Activated CD4-positive, alpha-beta T cell treated with anti-CD3 and anti-CD28 coated beads, Interleukin-2, amount 10 ng/mL, durations not matched to agents 7 days and 5 days (primary cell): ENCODE measurements around the gene KPNA3. TPM values are rescaled to one million over a fixed set of nuclear protein-coding genes. Genes with fewer than 3 reads are reported as not detected.

Source experiments
- CTCF ChIA-PET: fragments of 350-600 bp; sonication (Branson Sonifier 250); formaldehyde crosslinking; loops from one replicate; lab custom pipeline; 2021; ENCODE audit warnings: antibody characterized with exemption; lab: Charles Lee
- POLR2A ChIA-PET: fragments of 350-600 bp; sonication (Branson Sonifier 250); formaldehyde crosslinking; loops from one replicate; lab custom pipeline; 2021; ENCODE audit warnings: antibody characterized with exemption; lab: Charles Lee
- DNase-seq: peaks from one replicate; pipeline ENCODE4 v3.0.0-alpha.2; 2020
- H3K27ac Mint-ChIP-seq: one replicate; pipeline ENCODE4 v1.8.0; 2021; ENCODE audit warnings: mild to moderate bottlenecking, moderate library complexity, mixed read lengths
- H3K27me3 Mint-ChIP-seq: one replicate; pipeline ENCODE4 v1.8.0; 2021; ENCODE audit warnings: mixed read lengths
- H3K36me3 Mint-ChIP-seq: one replicate; pipeline ENCODE4 v1.8.0; 2021; ENCODE audit warnings: low read depth, mixed read lengths
- H3K4me1 Mint-ChIP-seq: one replicate; pipeline ENCODE4 v1.8.0; 2021; ENCODE audit warnings: mixed read lengths
- H3K4me3 Mint-ChIP-seq: one replicate; pipeline ENCODE4 v1.8.0; 2021; ENCODE audit warnings: mild to moderate bottlenecking, moderate library complexity, mixed read lengths
- H3K9me3 Mint-ChIP-seq: one replicate; pipeline ENCODE4 v1.8.0; 2021; ENCODE audit warnings: mixed read lengths
- total RNA-seq, 2 experiments: library from RNA; stranded (reverse); gene quantifications; one replicate each; pipeline ENCODE4 v1.2.3, GENCODE V29; 2021

KPNA3 gene
- total RNA-seq, 2 experiments from 2014 or later, result 34.2 to 41.6 TPM

DNA sequence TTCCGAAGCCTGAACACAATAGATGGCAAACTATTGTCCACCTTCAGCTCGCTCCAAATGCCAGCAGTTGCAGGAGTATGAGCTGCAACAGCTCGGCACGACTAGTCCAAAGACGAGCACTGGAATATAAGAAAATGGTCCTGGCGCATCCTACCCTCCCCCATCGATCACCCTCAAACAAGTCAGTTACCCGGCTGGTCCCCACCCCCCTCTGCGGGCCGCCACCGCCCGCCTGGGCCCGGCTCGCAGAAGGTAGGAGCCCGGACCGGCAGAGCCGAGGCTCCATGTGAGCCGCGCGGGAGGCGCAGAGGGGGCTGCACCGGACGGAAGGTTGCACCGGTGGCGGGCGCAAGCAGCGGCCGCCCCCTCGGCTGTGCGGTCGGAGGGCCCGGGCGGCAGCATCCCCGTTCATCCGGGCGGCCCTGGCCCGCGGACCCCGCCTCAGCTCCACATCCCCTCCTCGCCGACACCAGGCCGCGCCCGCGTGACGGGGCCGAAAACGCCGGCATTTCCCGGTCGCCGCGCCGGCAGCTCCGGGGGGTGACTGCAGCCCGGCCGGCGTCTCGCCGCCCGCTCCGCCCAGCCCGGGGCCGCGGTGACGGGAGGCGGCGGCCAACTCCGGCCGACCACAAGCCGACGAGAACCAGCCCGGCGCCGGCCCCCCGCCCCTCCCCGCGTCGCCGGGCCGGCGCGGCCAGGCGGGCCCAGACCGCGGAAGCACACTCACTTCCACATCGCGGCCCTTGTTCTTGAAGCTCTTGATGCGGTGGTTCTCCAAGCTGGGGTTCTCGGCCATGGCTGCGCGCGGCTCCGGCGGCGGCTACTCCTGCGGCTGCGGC lies 552 bp downstream of the KPNA3 start:
- H3K27ac Mint-ChIP-seq, result peak overlapping the region; percentile 98
- DNase-seq, result peak; percentile 53

GRCh38 chr13:49791315-49791710 lies 1.2 kb downstream of the KPNA3 start:
- POLR2A ChIA-PET, result no interaction called here
- Mint-ChIP-seq H3K4me1 (peaks cover 41% of the 10 kb centered on the region), H3K36me3 (peaks cover 12% of the 10 kb centered on the region), H3K27ac (peak overlapping the region; percentile 97), H3K4me3 (peak overlapping the region; percentile 95), H3K9me3 (no peaks in the 10 kb centered on the region), H3K27me3 (no peaks in the 10 kb centered on the region)
- CTCF ChIA-PET, result interaction anchor here (1.1 to 3.8 kb wide), 2 partner anchors 8 to 11 kb away, joined by 3 to 21 read pairs; no protein-coding TSS in a partner anchor
- DNase-seq, result peak; percentile 38

More for the DNA sequence above, 552 bp downstream of the KPNA3 start:
- ChIA-PET CTCF (interaction anchor here (1.1 to 3.8 kb wide), 2 partner anchors 8 to 12 kb away, joined by 3 to 21 read pairs; no protein-coding TSS in a partner anchor), POLR2A (interaction anchor here (0.5 kb wide), 1 partner anchor 1476 kb away, joined by 4 read pairs; no protein-coding TSS in a partner anchor)
- H3K36me3 Mint-ChIP-seq, result peaks cover 12% of the 10 kb centered on the region
- H3K4me1 Mint-ChIP-seq, result peaks cover 35% of the 10 kb centered on the region
- H3K9me3 Mint-ChIP-seq, result no peaks in the 10 kb centered on the region
- peak overlapping the region; percentile 95 for H3K4me3 Mint-ChIP-seq
- no peaks in the 10 kb centered on the region for H3K27me3 Mint-ChIP-seq

DNA sequence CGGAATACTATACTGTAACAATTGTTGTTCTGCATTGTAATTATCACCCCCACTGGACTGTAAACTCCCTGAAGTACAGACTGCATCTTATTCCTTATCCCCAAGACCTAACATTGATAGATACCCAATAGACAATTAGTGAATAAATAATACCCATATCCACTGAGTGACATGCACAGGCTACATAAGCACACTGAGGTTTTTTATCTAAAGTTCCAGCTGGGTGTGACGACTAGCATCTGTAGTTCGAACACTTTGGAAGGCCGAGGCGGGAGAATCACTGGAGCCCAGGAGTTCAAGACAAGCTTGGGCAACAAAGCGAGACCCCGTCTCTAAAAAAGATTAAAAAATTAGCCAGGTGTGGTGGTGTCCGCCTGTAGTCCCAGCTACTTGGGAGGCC lies 2.5 kb downstream of the KPNA3 start:
- H3K9me3 Mint-ChIP-seq, result no peaks in the 10 kb centered on the region
- POLR2A ChIA-PET, result no interaction called here
- CTCF ChIA-PET, result interaction anchor here (3.8 kb wide), 1 partner anchor 10 kb away, joined by 21 read pairs; no protein-coding TSS in a partner anchor
- H3K27me3 Mint-ChIP-seq, result no peaks in the 10 kb centered on the region
- peaks cover 12% of the 10 kb centered on the region for H3K36me3 Mint-ChIP-seq
- H3K4me3 Mint-ChIP-seq, result no peak overlapping the region
- no peak overlapping the region for H3K27ac Mint-ChIP-seq
- no peak for DNase-seq
- peaks cover 41% of the 10 kb centered on the region for H3K4me1 Mint-ChIP-seq

DNA sequence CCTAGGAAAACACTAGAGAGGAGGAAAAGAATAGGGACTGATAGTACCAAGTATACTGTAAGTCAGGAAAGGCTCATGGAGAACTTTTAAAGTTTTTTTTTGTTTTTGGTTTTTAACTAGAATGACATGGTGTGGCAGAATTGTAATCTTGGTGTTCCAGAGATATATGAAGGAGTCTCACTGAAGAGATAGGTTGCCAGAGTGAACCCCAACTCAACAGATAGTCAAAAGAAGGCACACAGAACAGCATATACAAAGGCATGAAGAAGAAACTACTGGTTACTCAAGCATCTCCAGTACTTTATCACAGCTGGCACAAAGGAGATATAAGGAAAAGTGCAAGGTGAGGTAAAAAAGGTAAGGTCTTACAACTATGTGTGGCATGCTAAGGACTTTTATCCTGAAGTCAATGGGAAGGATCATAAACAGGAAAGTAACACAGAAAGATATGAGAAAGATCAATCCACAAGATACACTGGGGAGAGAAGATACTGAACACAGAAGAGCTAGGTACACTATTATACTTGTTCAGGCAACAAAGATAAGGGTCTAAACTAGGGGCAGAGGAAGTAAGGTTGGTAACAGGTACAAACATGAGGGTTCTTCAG lies 6.0 kb downstream of the KPNA3 start:
- H3K4me1 Mint-ChIP-seq, result peaks cover 38% of the 10 kb centered on the region
- no peaks in the 10 kb centered on the region for H3K9me3 Mint-ChIP-seq
- H3K4me3 Mint-ChIP-seq, result no peak overlapping the region
- peaks cover 12% of the 10 kb centered on the region for H3K36me3 Mint-ChIP-seq
- POLR2A ChIA-PET, result no interaction called here
- H3K27ac Mint-ChIP-seq, result no peak overlapping the region
- no peak for DNase-seq
- CTCF ChIA-PET, result no interaction called here
- H3K27me3 Mint-ChIP-seq, result no peaks in the 10 kb centered on the region

DNA sequence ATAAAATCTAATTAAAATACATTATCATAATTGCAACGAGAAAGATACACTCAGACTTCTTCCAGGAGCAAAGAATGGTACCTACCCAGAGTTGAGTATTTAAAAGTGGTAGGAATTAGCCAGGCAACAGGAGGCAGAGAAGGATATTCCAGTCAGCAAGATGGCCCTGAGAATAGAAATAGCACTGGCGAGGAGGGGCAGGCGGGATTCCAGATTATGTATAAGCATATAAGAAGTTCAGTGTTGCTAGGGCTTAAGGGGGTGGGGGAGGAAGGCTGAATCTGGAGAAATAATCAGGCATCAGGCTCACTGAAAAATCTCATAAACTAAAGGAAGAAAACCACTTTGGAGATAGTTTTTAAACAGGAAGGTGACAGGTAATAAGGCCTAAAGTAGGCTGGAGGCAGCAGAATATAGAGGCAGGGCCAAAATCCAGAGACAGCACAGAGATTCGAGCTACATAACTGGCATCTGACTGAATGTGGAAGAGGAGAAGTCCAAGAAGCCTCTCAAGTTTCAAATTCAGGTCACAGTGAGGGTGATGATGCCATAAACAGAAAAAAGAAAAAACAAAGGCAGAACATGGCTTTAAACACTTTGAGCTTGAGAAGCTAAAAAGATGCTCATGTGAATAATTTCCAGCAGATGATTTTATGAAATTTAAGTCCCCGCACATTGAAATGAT lies 7.5 kb downstream of the KPNA3 start:
- Mint-ChIP-seq H3K36me3 (peaks cover 12% of the 10 kb centered on the region), H3K27ac (no peak overlapping the region), H3K4me1 (peaks cover 24% of the 10 kb centered on the region)

GRCh38 chr13:49783865-49784264 lies 8.6 kb downstream of the KPNA3 start:
- ChIA-PET POLR2A (no interaction called here), CTCF (interaction anchor here (0.5 to 1.5 kb wide), 4 partner anchors 8 to 1395 kb away, joined by 3 to 4 read pairs (median 3); partner anchors contain the start of gene KPNA3)
- Mint-ChIP-seq H3K36me3 (peaks cover 2% of the 10 kb centered on the region), H3K27me3 (no peaks in the 10 kb centered on the region), H3K4me3 (no peak overlapping the region), H3K27ac (no peak overlapping the region), H3K9me3 (no peaks in the 10 kb centered on the region), H3K4me1 (peaks cover 16% of the 10 kb centered on the region)
- no peak for DNase-seq

More for the DNA sequence above, 7.5 kb downstream of the KPNA3 start:
- ChIA-PET POLR2A (no interaction called here), CTCF (interaction anchor here (1.1 kb wide), 1 partner anchor 10 kb away, joined by 3 read pairs; no protein-coding TSS in a partner anchor)
- no peak for DNase-seq
- Mint-ChIP-seq H3K27me3 (no peaks in the 10 kb centered on the region), H3K9me3 (no peaks in the 10 kb centered on the region), H3K4me3 (no peak overlapping the region)

DNA sequence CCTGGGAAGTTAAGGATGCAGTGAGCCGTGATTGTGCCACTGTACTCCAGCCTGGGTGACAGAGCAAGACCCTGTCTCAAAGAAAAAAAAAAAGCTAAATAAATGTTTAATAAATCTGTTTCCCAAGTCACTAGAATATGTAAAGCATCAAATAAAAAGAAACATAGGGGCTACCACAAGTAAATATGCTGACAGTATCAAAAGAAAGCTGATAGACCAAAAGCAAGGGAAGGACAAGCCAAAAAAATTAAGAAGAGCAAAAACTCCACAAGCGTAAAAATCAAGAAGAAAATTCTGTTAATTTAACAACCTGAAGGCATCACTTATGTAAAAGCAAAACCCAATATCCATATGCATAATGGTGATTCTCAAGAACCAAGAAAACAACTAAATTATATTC lies 9.7 kb downstream of the KPNA3 start:
- ChIA-PET CTCF (interaction anchor here (4.7 kb wide), 1 partner anchor 9 kb away, joined by 21 read pairs; the partner anchor contains the start of gene KPNA3), POLR2A (no interaction called here)
- Mint-ChIP-seq H3K4me1 (peaks cover 20% of the 10 kb centered on the region), H3K27ac (no peak overlapping the region), H3K36me3 (no peaks in the 10 kb centered on the region), H3K27me3 (no peaks in the 10 kb centered on the region), H3K9me3 (no peaks in the 10 kb centered on the region), H3K4me3 (no peak overlapping the region)
- no peak for DNase-seq

- H3K9me3 Mint-ChIP-seq, result no peaks in the 10 kb centered on the region
- no peak overlapping the region for H3K4me3 Mint-ChIP-seq
- H3K27me3 Mint-ChIP-seq, result no peaks in the 10 kb centered on the region
- no peaks in the 10 kb centered on the region for H3K36me3 Mint-ChIP-seq
- no peak overlapping the region for H3K27ac Mint-ChIP-seq
- ChIA-PET CTCF (interaction anchor here (4.7 kb wide), 1 partner anchor 10 kb away, joined by 21 read pairs; the partner anchor contains the start of gene KPNA3), POLR2A (no interaction called here)
- DNase-seq, result no peak
- peaks cover 20% of the 10 kb centered on the region for H3K4me1 Mint-ChIP-seq
Observed at GRCh38 chr13:49781806-49782205, 10.7 kb downstream of the KPNA3 start.

DNA sequence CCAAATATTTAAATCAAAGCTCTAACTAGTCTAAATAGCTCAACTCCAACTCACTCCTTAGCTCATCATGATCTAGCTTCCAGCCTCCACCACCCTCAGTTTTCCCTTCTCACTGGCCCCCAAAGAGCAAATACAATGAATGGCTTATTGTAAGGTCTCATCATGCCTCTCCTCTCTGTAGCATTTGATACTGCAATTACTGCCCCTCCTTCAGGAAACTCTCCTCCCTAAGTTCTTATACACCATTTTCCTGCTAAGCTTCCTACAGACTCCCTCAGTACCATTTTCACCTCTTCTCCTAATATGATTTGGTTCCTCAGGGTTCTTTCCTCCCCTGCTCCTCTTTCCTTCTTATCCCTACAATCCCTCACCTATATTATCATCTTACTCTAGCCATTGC lies 12.8 kb downstream of the KPNA3 start:
- no peak overlapping the region for H3K4me3 Mint-ChIP-seq
- no peaks in the 10 kb centered on the region for H3K27me3 Mint-ChIP-seq
- H3K9me3 Mint-ChIP-seq, result no peaks in the 10 kb centered on the region
- ChIA-PET POLR2A (no interaction called here), CTCF (interaction anchor here (4.7 kb wide), 1 partner anchor 12 kb away, joined by 21 read pairs; the partner anchor contains the start of gene KPNA3)
- no peak overlapping the region for H3K27ac Mint-ChIP-seq
- no peak for DNase-seq
- no peaks in the 10 kb centered on the region for H3K36me3 Mint-ChIP-seq
- peaks cover 15% of the 10 kb centered on the region for H3K4me1 Mint-ChIP-seq

DNA sequence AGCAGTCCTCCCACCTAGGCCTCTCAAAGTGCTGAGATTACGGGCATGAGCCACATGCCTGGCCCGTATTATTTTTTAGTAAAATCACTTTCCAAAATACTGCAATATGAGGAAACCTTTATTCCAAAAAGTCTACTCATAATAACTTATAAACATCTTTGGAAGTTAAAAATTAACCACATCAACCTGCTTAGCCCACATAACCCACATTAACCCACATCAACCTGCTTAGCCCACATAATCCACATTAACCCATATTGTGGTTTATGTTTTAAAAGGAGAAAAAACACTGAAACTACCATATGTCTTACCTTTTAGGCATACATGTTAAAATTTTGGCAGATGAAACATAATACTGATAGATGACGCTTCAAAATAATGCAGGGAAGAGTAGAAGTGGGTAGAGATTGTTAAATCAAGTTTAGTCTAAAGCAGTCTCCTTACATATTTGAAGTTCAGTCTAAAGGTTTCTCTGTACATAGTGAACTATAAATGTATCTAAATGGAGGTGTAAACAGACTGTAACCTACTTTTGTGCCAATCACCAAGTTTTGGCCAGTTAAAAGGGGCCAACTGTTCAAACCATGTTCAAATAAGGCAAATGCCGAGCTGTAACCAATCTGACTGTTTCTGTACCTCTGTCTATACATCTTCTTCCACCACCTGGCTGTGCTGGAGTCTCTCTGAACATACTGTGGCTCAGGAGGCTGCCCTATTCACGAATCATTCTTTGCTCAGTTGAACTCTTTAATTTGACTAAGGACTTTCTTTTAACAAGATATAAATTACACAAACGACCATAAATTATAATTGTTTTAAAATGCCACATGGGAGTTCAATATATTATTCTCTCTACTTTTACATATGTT lies 14.5 kb downstream of the KPNA3 start:
- H3K9me3 Mint-ChIP-seq, result no peaks in the 10 kb centered on the region
- peaks cover 1% of the 10 kb centered on the region for H3K36me3 Mint-ChIP-seq
- H3K27me3 Mint-ChIP-seq, result no peaks in the 10 kb centered on the region
- DNase-seq, result no peak
- H3K4me3 Mint-ChIP-seq, result peak overlapping the region; percentile 17
- ChIA-PET POLR2A (no interaction called here), CTCF (interaction anchor here (0.6 to 4.7 kb wide), 2 partner anchors 14 to 119 kb away, joined by 3 to 21 read pairs; partner anchors contain the start of gene KPNA3)
- peaks cover 12% of the 10 kb centered on the region for H3K4me1 Mint-ChIP-seq
- H3K27ac Mint-ChIP-seq, result peak overlapping the region; percentile 27

DNA sequence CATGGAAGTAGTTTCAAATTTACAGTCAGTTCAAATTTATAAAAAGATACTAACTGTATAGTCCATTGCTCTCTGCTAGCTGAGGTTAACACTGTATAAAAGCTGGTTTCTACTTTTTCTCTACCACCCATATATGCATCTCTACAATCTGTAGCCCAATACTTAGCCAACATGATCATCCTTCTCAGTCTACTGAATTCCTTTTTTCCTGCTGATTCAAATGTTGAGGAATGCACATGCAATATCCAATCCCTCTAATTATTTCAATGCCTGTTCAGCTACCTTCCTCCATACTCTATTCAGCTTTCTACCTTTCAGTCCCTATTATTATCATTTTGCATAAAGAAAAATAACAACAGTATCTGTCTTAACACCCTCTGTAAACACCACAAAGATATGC lies 15.6 kb downstream of the KPNA3 start:
- POLR2A ChIA-PET, result no interaction called here
- CTCF ChIA-PET, result no interaction called here
- H3K36me3 Mint-ChIP-seq, result peaks cover 1% of the 10 kb centered on the region
- no peaks in the 10 kb centered on the region for H3K27me3 Mint-ChIP-seq
- no peak overlapping the region for H3K4me3 Mint-ChIP-seq
- peaks cover 12% of the 10 kb centered on the region for H3K4me1 Mint-ChIP-seq
- no peaks in the 10 kb centered on the region for H3K9me3 Mint-ChIP-seq
- H3K27ac Mint-ChIP-seq, result no peak overlapping the region
- DNase-seq, result no peak
